ENCODE measurements around the gene KLHDC7A.

The KLHDC7A gene

DNA sequence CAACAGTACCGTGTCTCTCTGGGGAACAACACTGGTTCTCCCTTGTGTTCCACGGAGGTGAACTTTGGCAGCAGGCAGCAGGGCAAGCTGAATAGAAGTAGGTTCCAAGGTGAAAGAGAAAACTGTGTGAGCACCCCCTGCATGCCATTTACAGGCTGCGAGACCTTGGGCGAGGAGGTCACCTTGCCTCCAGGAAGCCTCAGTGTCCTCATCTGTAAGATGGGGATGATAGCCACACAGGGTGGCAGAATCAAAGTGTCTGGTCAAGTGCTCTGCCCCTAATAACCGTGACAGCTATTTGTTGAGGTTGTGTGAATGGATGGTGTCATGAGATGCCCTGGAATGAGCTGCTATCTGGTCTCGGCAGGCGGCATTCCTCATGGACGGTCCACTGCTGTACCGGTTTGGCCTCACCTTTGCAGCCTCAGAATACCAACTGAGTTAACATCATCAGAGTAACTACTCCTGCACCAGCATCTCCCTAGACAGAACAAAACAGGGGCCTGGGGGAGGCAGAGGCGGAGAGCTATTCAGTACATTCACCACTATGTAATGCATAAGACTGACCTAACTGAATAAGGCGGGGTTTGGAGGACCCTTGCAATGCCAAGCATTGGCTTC, 7.4 kb upstream of the KLHDC7A start:
- DNase-seq = no peak

DNA sequence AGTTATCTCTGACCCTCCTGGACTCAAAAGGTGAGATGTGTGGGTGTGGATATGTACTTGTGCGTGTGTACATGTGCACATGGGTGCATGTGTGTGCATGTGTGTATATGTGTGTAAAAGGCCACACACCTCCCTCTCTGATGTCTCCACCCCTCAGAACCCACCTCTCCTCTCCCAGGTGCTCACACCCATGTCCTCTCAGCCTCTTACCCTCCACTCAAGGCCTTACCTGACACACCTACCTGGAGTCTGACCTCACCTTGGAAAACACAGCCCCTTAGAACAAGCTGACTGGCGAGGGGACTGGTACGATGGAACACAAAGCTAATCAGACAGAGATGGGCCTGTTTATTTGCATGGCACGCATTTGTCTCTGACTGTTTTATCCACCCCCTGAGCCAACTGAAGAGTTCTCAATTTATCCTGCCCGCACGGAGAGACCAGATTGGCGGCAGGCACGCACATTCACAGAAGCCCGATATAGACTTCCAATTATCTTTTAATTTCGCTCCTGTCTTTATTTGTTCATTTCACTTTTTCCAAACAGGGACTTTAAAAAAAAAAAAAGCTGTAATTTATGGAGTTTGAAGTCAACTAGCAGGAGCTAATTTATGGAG, 6.1 kb upstream of the KLHDC7A start:
- DNase-seq = no peak

DNA sequence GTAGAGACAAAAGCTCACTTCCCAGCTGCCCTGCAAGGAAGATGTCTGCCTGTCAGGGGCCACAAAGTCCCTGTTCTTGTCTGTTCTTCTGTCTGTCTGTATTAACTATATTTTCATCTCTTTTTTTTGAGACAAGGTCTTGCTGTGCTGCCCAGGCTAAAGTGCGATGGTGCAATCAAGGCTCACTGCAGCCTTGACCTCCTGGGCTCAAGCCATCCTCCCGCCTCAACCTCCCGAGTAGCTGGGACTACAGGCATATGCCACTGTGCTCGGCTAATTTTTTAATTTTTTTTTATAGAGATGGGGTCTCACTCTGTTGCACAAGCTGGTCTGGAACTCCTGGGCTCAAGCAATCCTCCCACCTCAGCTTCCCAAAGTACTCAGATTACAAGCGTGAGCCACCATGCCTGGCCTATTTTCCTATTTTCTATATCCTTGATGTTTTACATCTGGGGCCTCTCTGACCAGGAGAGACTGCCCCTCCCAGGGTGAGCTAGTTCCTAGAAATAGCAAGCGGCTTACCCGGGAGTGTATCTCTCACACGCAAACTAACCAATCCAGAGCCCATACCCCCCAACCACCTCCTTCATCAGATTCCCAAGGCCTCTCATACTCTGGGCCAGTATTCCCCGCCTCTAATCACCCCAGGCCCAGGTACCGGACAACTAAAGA, 5.4 kb upstream of the KLHDC7A start:
- DNase-seq = no peak

DNA sequence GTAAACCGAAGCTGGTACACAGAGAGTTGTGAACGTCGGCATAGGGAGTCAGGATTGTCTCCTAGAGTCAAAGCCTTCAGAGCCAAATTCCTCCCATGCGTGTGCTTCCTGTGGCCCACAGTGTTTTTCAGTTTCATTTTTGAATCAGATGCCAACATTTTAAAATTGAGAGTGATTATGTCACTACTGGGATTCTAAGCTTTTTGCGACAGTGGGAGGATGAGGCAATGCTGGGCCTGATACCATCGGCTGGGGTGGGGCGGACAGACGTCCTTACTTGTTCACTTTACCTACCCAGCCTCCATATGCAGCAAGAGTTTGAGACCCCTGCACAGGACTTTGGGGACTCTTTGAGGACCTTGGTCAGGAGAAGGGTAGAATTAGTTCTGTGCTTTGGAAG, 1.3 kb upstream of the KLHDC7A start:
- no peak for DNase-seq

DNA sequence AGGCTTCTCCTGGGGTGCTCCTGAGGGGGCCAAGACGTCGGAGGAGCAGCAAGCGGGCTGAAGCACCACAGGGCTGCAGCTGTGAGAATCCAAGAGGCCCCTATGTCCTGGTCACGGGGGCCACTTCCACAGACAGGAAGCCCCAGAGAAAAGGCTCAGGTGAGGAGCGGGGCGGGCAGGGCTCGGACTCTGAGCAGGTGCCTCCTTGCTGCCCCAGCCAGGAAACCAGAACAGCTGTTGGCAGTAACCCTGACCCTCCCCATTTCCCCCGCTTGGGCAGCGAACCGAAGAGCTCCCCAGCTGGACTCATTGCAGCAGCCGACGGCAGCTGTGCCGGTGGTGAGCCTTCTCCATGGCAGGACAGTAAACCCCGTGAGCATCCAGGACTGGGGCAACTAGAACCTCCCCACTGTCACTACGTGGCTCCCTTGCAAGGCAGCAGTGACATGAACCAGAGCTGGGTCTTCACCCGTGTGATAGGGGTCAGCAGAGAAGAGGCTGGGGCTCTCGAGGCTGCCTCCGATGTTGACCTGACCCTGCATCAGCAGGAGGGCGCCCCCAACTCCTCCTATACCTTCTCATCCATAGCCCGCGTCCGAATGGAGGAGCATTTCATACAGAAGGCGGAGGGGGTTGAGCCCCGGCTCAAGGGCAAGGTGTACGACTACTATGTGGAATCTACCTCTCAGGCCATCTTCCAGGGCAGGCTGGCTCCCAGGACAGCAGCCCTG, 625 bp downstream of the KLHDC7A start:
- no peak for DNase-seq

DNA sequence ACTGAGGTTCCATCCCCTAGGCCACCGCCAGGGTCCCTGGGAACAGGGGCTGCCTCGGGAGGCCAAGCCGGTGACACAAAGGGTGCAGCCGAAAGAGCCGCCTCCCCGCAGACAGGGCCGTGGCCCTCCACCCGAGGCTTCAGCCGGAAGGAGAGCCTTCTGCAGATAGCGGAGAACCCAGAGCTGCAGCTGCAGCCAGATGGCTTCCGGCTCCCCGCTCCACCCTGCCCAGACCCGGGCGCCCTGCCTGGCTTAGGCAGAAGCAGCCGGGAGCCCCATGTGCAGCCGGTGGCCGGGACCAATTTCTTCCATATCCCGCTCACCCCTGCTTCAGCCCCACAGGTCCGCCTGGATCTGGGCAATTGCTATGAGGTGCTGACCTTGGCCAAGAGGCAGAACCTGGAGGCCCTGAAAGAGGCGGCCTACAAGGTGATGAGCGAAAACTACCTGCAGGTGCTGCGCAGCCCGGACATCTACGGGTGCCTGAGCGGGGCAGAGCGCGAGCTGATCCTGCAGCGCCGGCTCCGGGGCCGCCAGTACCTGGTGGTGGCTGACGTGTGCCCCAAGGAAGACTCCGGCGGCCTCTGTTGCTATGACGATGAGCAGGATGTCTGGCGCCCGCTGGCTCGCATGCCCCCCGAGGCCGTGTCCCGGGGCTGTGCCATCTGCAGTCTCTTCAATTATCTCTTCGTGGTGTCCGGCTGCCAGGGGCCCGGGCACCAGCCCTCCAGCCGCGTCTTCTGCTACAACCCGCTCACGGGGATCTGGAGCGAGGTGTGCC, 1.4 kb downstream of the KLHDC7A start:
- no peak for DNase-seq

DNA sequence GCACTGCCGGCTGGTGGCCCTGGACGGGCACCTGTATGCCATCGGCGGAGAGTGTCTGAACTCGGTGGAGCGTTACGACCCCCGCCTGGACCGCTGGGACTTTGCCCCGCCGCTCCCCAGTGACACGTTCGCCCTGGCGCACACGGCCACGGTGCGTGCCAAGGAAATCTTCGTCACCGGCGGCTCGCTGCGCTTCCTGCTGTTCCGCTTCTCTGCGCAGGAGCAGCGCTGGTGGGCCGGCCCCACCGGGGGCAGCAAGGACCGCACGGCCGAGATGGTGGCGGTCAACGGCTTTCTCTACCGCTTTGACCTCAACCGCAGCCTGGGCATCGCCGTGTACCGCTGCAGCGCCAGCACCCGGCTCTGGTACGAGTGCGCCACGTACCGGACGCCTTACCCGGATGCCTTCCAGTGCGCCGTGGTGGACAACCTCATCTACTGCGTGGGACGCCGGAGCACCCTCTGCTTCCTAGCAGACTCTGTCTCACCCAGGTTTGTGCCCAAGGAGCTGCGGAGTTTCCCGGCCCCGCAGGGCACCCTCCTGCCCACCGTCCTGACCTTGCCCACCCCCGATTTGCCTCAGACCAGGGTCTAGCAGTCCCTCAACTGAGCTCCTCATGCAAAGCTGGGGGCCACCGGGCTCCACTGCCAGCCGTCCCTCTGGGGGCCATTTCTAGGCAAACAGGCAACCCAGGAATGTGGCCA, 2.1 kb downstream of the KLHDC7A start:
- no peak for DNase-seq

DNA sequence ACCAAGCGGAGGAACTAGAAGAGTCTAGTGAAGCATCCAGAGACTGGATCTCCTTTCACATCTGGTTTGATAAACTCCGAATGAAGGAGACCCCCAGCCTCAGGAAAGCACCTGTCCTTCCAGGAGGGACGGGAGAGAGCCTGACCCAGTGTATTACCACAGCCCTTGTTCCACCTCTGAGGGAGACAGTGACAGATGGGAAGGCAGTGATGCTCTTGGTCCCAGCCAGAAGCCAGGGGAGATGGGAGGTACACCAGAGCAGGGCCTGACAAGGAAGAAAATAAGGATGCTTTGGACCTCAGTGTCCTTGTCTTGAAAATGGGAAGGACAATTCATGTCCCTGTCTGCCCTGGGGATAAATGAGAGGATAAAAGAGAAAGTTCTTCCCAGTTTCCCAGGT, 3.5 kb downstream of the KLHDC7A start:
- no peak for DNase-seq

DNA sequence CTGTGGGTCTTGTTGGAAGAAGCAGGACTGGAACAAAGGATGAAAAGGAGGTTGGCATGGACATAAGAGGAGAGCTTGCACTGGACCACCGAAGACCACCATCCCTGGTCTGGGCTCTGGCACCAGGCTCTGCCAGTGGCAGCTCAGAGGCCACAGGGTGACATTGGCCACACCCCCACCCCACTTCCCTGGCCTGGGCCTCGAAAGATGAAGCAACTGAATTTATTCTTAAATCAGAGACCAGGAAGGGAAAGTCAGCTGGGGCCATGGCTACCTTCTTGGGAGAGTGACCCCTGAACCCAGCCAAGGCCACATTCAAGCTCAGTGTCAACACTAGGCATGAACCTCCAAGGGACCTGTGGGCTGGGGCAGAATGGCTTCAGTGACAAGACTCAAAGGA, 4.0 kb downstream of the KLHDC7A start:
- DNase-seq = no peak

DNA sequence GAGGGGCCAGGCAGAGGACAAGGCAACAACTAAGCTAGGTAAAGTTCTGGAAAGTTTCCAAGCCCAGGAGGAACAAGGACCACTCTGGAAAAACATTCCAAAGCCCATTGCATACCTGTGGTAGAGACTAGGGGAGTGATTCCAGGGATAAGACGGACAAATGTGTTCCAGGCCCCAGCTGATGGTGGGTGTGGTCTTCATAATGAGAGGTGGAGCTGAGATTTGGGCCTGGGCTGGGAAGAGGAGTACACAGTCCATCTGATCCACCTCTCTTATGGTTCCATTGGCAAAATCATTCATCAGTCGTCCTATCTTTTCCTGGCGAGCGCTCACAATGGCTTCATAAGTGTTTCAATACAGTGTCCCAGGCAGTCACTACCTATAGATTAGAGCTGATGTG, 4.5 kb downstream of the KLHDC7A start:
- DNase-seq = no peak

DNA sequence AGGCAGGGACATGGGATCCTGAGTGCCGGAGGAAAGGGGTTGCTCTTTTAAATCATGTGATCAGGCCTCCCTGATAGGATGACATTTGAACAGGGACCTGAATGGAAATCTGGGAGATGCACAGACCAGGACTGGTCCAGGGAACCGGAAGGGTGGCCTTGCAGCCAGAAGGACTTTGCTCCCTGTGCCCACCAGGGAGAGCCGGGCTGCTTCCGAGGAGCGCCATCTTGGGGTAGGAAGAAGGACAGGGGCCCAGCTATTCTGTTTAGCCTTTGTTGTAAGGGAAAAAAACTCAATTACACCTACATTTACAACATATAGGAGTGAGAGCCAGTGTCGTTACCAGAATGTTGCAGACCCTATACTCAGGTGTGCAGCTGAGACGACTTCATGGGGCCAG, 5.5 kb downstream of the KLHDC7A start:
- no peak for DNase-seq

DNA sequence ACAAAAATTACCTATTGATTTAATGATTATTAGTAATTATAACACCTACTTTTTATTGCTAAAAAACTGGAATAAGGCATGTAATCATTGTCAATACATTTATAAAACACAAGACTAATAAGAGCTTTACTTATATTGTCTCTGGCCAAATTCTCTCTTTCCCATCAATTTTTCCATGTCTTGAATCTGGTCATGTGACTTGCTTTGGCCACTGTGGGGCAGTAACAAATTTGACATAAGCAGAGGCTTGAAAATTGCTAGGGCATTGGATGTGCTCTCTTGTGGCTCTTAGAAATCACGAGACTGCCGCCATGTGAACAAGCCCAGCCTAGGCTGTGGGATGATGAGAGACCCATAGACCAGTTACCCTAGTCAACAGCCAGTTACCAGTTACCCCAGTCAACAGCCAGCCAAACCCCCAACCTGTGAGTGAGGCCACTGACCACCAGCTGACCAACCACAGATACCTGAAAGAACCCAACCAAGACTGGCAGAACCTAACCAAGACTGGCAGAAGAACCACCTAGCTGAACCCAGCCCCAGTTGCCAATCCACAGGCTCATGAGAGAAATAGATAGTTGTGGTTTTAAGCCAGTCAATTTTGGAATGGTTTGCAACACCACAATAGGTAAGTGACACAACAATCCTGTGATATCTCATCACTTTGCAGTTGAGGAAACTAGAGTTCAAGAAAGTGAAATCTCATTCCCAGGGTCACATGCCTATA, 8.8 kb downstream of the KLHDC7A start:
- no peak for DNase-seq

DNA sequence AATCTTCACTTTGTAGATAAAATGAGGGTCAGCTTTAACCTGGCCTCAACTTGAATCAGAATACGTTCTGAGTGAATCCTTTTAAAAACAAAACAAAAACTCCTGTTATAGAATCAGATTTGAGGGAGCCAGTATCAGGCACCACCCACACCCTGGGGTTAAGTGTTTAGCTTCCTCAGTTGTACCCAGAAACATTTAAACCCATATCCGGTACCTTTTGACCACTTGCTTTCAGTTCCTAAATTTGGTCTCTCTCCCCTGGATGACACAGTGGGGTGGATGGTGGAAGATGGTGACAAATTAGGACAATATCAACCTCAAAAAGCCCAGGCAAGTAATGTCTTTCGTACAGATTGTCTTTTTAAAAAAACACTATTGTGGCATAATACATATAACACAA, 10.4 kb downstream of the KLHDC7A start:
- no peak for DNase-seq

DNA sequence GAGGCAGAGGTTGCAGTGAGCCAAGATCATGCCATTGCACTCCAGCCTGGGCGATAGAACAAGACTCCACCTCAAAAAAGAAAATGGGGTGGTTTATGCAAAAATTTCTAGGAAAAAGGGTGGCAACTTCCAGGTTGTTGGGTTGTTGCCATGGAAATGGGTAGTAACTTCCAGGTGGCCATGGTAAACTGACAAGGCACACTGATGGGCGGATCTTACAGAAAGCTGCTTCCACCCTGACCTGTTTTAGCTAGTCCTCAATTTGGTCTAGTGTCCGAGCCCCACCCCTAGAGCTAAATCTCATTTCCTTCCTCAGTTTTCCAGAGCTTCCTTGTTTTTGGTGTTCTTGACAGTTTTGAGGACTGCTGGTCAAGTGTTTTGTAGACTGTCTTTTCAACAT, 13.6 kb downstream of the KLHDC7A start:
- no peak for DNase-seq

DNA sequence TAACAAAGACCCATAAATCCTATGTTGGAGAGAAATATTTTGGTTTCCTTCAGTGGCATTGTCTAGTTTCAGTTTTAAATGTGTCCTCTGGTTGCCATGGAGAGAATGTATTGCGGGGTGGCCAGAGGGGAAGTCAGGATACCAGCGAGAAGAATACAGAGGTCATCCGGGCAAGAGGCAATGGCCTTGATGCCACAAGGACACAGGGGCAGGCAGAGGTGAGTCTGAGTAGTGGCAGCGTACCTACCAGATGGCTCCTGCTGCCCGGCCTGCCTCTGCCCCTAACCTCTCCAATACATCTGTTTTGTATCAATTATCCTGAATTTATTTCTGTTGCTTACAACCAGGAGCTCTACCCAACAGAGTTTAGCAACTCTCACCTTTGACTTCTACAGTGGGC, 14.9 kb downstream of the KLHDC7A start:
- DNase-seq = no peak

DNA sequence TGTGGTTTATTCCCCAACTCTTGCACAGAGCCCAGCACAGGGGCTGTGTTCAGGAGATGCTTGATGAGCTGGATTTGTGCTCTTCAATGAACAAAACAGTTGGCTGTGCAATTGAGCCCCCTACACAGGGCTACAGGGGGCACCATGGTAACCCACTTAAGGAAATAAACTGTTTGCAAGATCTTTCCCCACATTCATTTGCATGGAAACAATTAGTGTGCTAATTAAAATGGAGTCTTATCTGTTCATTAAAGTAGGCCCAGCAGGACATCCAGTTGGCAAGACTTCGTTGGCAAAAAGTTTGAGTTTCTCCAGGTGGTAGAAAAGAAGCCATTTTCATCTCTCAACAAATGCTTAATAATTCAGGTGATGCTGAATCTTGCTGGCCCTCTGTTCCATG, 15.3 kb downstream of the KLHDC7A start:
- no peak for DNase-seq

DNA sequence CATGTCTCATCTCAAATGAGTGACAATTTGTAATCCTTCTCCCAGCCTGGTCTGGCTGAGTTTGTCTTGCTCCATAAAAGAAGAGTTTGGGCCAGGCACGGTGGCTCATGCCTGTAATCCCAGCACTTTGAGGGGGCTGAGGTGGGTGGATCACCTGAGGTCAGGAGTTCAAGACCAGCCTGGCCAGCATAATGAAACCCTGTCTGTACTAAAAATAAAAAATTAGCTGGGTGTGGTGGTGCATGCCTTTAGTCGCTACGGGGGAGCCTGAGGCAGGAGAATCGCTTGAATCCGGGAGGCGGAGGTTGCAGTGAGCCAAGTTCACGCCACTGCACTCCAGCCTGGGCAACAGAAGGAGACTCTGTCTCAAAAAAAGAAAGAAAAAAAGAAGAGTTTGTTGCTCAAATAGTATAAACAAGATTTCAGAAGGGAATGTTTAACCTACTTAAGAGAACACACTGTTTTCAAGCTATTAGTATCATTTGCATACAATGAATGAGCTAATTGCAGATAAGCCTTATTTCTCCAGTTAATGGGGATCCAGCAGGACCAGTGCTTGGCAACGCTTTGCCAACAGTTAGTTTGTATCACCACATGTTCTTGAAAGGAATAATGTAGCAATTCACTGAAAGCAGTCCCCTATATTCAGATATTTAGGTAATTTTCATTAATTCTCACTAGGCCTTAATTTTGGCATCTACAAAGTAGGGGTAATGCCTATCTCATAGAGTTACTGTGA, 15.9 kb downstream of the KLHDC7A start:
- no peak for DNase-seq

DNA sequence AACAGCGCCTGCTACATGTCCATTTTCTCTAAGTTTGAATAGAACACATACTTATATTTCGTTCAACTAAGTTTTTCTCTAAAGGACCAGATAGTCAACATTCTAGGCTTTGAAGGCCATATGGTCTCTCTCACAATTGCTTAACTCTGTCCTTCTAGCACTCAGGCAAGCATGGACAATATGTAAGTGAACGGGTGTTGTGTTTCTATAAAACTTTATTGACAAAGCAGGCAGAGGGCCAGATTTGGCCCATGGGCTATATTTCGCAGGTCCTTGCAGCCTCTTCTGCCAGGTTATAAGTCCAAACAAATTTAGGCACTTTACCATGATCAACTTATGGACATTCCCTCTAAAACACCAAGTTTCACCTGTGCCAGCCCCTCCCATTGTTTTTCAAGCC, 21.1 kb downstream of the KLHDC7A start:
- no peak for DNase-seq

DNA sequence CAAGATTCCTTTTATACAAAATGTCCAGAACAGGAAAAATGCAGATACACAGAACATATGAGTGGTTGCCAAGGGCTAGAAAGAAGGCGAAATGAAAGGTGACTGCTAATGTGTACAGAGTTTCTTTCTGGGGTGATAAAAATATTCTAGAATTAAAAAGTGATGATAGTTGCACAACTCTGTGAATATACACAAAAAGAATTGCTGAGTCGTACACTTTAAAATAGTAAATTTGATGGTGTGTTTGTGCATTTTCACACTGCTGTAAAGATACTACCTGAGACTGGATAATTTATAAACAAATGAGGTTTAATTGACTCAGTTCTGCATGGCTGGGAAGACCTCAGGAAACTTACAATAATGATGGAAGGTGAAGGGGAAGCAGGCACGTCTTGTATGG, 23.9 kb downstream of the KLHDC7A start:
- DNase-seq = no peak

DNA sequence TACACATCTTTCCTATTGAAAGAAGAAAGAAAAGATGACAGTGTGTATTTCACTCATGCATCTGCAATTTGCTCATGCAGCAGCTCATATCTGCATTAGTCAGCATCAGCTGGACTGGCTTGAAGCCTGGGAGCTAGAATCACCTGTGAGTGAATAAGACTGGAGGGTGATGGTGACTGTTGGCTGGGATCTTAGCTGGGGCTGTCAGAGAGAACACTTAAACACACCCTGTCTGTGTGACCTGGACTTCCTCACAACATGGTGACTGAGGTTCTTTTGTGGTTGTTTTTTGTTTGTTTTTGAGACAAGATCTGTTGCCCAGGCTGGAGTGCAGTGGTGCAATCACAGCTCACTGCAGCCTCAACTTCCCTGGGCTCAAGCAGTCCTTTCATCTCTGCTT, 24.9 kb downstream of the KLHDC7A start:
- no peak for DNase-seq

DNA sequence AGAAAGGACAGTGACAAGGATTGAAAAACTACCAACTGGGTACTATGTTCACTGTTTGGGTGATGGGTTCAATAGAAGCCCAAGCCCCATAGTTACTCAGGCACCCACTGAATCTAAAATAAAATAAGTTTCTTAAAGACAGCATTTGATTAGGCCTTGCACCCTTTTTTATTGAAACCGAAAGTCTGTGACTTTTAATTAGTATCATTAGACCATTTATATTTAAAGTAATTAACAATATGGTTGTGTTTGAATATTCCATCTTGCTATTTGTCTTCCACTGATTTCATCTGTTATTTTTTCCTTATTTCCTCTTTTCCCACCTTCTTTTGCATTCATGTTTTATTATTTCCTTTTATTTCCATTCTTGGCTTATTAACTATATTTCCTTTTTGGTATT, 27.4 kb downstream of the KLHDC7A start:
- no peak for DNase-seq
